Measurements from ENCODE around the gene DNAJC10. TPM values are rescaled to one million over a fixed set of nuclear protein-coding genes. Genes with fewer than 3 reads are reported as not detected.

DNAJC10 gene
- total RNA-seq, 4 donors from 2014 or later, result 13.6 to 33.6 (median 22.5) TPM

GRCh38 chr2:182821182-182821581 is 105.1 kb downstream of the DNAJC10 start:
- ATAC-seq (no peak), DNase-seq (no peak)
- in situ Hi-C loops (cut with MboI; ENCODE audit: low sequenced_read_pairs in 4 of 4), result no loop called here
- Histone ChIP-seq H3K27me3 (no peaks in the 10 kb centered on the region), H3K36me3 (no peaks in the 10 kb centered on the region), H3K9me3 (no peaks in the 10 kb centered on the region), H3K4me1 (peaks cover 0 to 3% of the 10 kb centered on the region in 2 donors), H3K4me3 (no peak overlapping the region), H3K27ac (no peak overlapping the region)
- no peak for TF ChIP-seq CTCF (IDR thresholded peaks at IDR 0.05 in 4 of 5, conservative IDR thresholded peaks at IDR 0.05 in 1 of 5)
- no peak for TF ChIP-seq POLR2A (IDR thresholded peaks at IDR 0.05)
- intact Hi-C loops (cut with DNase I; ENCODE audit: low total_unique reads), result no loop called here

- Histone ChIP-seq H3K27ac (no peak overlapping the region), H3K27me3 (no peaks in the 10 kb centered on the region), H3K4me1 (peaks cover 0 to 3% of the 10 kb centered on the region in 2 donors), H3K4me3 (no peak overlapping the region), H3K36me3 (no peaks in the 10 kb centered on the region), H3K9me3 (no peaks in the 10 kb centered on the region)
- in situ Hi-C loops (cut with MboI; ENCODE audit: low sequenced_read_pairs in 4 of 4) (no loop called here), intact Hi-C loops (cut with DNase I; ENCODE audit: low total_unique reads) (no loop called here)
- DNase-seq (no peak), ATAC-seq (no peak)
- TF ChIP-seq CTCF (IDR thresholded peaks at IDR 0.05 in 4 of 5, conservative IDR thresholded peaks at IDR 0.05 in 1 of 5), result no peak
These were observed 106.7 kb downstream of the DNAJC10 start for GRCh38 chr2:182822733-182823132.

GRCh38 chr2:182824056-182824766 is 108.2 kb downstream of the DNAJC10 start:
- Histone ChIP-seq H3K27me3 (no peaks in the 10 kb centered on the region), H3K27ac (no peak overlapping the region), H3K36me3 (no peaks in the 10 kb centered on the region), H3K9me3 (no peaks in the 10 kb centered on the region), H3K4me1 (no peaks in the 10 kb centered on the region), H3K4me3 (no peak overlapping the region)
- no peak for ATAC-seq
- TF ChIP-seq POLR2A (IDR thresholded peaks at IDR 0.05) (no peak), CTCF (IDR thresholded peaks at IDR 0.05 in 4 of 5, conservative IDR thresholded peaks at IDR 0.05 in 1 of 5) (no peak)
- intact Hi-C loops (cut with DNase I; ENCODE audit: low total_unique reads), result no loop called here
- no peak for DNase-seq
- in situ Hi-C loops (cut with MboI; ENCODE audit: low sequenced_read_pairs in 4 of 4), result no loop called here

GRCh38 chr2:182824767-182825158 is 108.7 kb downstream of the DNAJC10 start:
- intact Hi-C loops (cut with DNase I; ENCODE audit: low total_unique reads) (no loop called here), in situ Hi-C loops (cut with MboI; ENCODE audit: low sequenced_read_pairs in 4 of 4) (no loop called here)
- Histone ChIP-seq H3K27me3 (no peaks in the 10 kb centered on the region), H3K4me1 (no peaks in the 10 kb centered on the region), H3K36me3 (no peaks in the 10 kb centered on the region), H3K4me3 (no peak overlapping the region), H3K9me3 (no peaks in the 10 kb centered on the region), H3K27ac (no peak overlapping the region)
- ATAC-seq (peak in 1 of 2 donors; percentile 33), DNase-seq (no peak)
- TF ChIP-seq POLR2A (IDR thresholded peaks at IDR 0.05) (no peak), CTCF (IDR thresholded peaks at IDR 0.05 in 4 of 5, conservative IDR thresholded peaks at IDR 0.05 in 1 of 5) (no peak)

GRCh38 chr2:182826064-182826463 is 110.0 kb downstream of the DNAJC10 start:
- in situ Hi-C loops (cut with MboI; ENCODE audit: low sequenced_read_pairs in 4 of 4) (no loop called here), intact Hi-C loops (cut with DNase I; ENCODE audit: low total_unique reads) (no loop called here)
- Histone ChIP-seq H3K27me3 (no peaks in the 10 kb centered on the region), H3K36me3 (no peaks in the 10 kb centered on the region), H3K4me3 (no peak overlapping the region), H3K4me1 (no peaks in the 10 kb centered on the region), H3K27ac (no peak overlapping the region), H3K9me3 (no peaks in the 10 kb centered on the region)
- TF ChIP-seq CTCF (IDR thresholded peaks at IDR 0.05 in 4 of 5, conservative IDR thresholded peaks at IDR 0.05 in 1 of 5), result no peak
- TF ChIP-seq POLR2A (IDR thresholded peaks at IDR 0.05), result no peak
- no peak for DNase-seq
- no peak for ATAC-seq
